C4-2B (cell line): ENCODE data around the gene HLA-DMB.

Source experiments
- CTCF ChIP-seq: fragments of 450-650 bp; conservative IDR thresholded peaks from 2 replicates; pipeline ENCODE4 v1.5.1; 2017; ENCODE audit warnings: mild to moderate bottlenecking
- ZFX ChIP-seq: fragments of 450-650 bp; IDR thresholded peaks from 2 replicates; pipeline ENCODE4 v1.6.1; 2017

GRCh38 chr6:32969685-32970412 is 29.0 kb upstream of the HLA-DMB start:
- TF ChIP-seq CTCF (no peak), ZFX (peak; percentile 74)
